Esophagus muscularis mucosa (tissue), 3 donors: ENCODE measurements around the gene ACOXL.

ENCODE experiments used
- CTCF ChIP-seq, 3 experiments: fragments of 200-600 bp in 2 of 3; fragments of 450-650 bp in 1 of 3; sonication (generic) in 2 of 3; IDR thresholded peaks; one replicate each; pipeline ENCODE4 v1.5.1; 2017 to 2019; ENCODE audit warnings: antibody characterized with exemption in 3 of 3, mild to moderate bottlenecking in 2 of 3, moderate library complexity in 1 of 3
- EP300 ChIP-seq: sonication (generic); formaldehyde crosslinking; IDR thresholded peaks from one replicate; pipeline ENCODE4 v1.6.1; 2017; ENCODE audit warnings: antibody characterized with exemption

- no peak for TF ChIP-seq EP300
- no peak for TF ChIP-seq CTCF (IDR thresholded peaks at IDR 0.05)
Measured at GRCh38 chr2:110960281-110960680, 227.9 kb downstream of the ACOXL start.
